Measurements from ENCODE around the gene NFASC.

DNA sequence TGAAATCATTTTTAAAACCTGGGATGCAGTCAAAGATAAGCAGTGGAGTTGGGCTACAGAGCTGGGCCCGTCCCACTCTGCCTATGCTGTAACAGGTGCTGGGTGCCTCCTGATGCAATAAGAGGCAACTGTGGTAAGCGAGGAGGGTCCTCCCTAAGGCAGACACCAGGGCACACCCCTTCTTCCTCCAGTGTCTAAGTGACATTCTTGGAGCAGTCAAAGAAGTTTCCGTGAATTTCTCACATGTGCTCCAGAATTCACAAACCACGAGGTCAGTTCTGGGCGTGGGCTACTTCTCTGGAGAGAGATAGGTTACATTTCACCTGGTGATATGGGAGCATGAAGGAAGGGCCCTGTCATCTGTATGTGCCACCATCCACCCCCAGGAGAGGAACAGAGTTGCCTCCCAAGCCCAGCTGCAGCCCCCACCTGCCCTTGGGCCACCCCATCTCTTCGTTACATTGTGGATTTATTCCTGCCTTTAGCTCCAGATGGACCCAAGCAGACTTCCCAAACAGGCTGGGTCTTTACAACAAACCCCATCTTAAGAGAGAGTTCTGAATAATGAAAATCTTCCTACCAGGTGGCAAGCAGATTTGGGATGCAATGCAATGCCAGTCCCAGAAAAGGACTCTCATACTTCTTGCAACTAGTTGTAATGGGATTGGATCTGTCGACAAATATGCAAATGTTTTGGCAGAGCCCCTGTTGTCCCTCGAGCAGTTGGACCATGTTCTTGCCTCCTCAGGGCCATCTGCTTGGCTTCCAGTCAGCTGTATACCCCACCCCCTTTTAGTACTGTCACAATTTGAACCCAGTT lies 89.9 kb downstream of the NFASC start:
- no peak for TF ChIP-seq CTCF (IDR thresholded peaks at IDR 0.05)
- no peak for TF ChIP-seq POLR2A (IDR thresholded peaks at IDR 0.05)
